Left lung (tissue), 10 donors: ENCODE data around the gene ABCC1. TPM values are rescaled to one million over a fixed set of nuclear protein-coding genes. Genes with fewer than 3 reads are reported as not detected.

Source experiments
- ATAC-seq: fragments of 200-7000 bp; cut with Tn5 transposase; one replicate; pipeline ENCODE4 v1.9.1; 2020; ENCODE audit warnings: moderate library complexity
- DNase-seq, 4 donors: peaks; one replicate each; pipeline ENCODE4 v3.0.0-alpha.2; 2013 to 2020
- H3K27ac ChIP-seq, 2 donors: fragments of 200-600 bp; sonication (generic) in 1 of 2; one replicate each; pipeline versions ENCODE4 v1.5.0 to v1.8.0; 2020 to 2021
- H3K27me3 ChIP-seq, 2 donors: fragments of 200-600 bp; sonication (generic) in 1 of 2; one replicate each; pipeline versions ENCODE4 v1.5.0 to v1.8.0; 2020 to 2021
- H3K36me3 ChIP-seq, 2 donors: fragments of 200-600 bp; sonication (generic) in 1 of 2; one replicate each; pipeline versions ENCODE4 v1.5.0 to v1.8.0; 2020 to 2021
- H3K4me1 ChIP-seq, 2 donors: fragments of 200-600 bp; one replicate each; pipeline ENCODE4 v1.8.0; 2021
- H3K4me3 ChIP-seq, 2 donors: fragments of 200-600 bp; sonication (generic) in 1 of 2; one replicate each; pipeline versions ENCODE4 v1.5.0 to v1.8.0; 2020 to 2021; ENCODE audit warnings: mild to moderate bottlenecking in 1 of 2
- H3K9me3 ChIP-seq, 2 donors: fragments of 200-600 bp; sonication (generic) in 1 of 2; one replicate each; pipeline versions ENCODE4 v1.5.0 to v1.8.0; 2020 to 2021
- CTCF ChIP-seq, 2 donors: fragments of 200-600 bp; sonication (generic) in 1 of 2; IDR thresholded peaks; one replicate each; pipeline versions ENCODE4 v1.5.0 to v1.8.0; 2021; ENCODE audit warnings: antibody characterized with exemption in 2 of 2
- intact Hi-C, 2 donors: fragments of 100-400 bp; cut with DNase I; formaldehyde crosslinking; loops; one replicate each; pipeline versions ENCODE4 v1.11.2 to v1.14.2; 2022
- polyA plus RNA-seq, 6 donors: library from polyadenylated mRNA; unstranded; fragments of 120-200 nt; gene quantifications; one replicate each; pipeline ENCODE4 v1.2.1, GENCODE V29; 2013; ENCODE audit not compliant: insufficient read length in 6 of 6
- total RNA-seq, 2 donors: library from RNA; stranded (reverse); fragmentation: NEBNext Ultra II Directional; extraction: Animal tissue kit (Norgen Biotek cat#: 25700); gene quantifications; one replicate each; pipeline ENCODE4 v1.2.1, GENCODE V29; 2021
- donor health status: DM: no; HTN: yes; CAD: no.
- donor health status: DM: no; HTN: no; CAD: no.

The ABCC1 gene
- total and polyA plus RNA-seq, 8 donors, result 29.3 to 44.6 (median 31.7) TPM

GRCh38 chr16:15906439-15906838 is 43.0 kb upstream of the ABCC1 start:
- H3K27ac ChIP-seq, result no peak overlapping the region
- no peak overlapping the region for H3K4me3 ChIP-seq
- no peak for ATAC-seq
- intact Hi-C loops, result no loop called here
- no peaks in the 10 kb centered on the region for H3K27me3 ChIP-seq
- H3K4me1 ChIP-seq, result no peaks in the 10 kb centered on the region
- H3K36me3 ChIP-seq, result no peaks in the 10 kb centered on the region
- TF ChIP-seq CTCF (IDR thresholded peaks at IDR 0.05), result no peak
- DNase-seq, result peak in 2 of 4 donors; percentile 7 to 10
- peaks cover 0 to 7% of the 10 kb centered on the region in 2 donors for H3K9me3 ChIP-seq

- H3K9me3 ChIP-seq, result peaks cover 0 to 7% of the 10 kb centered on the region in 2 donors
- no peaks in the 10 kb centered on the region for H3K4me1 ChIP-seq
- peak in 1 of 4 donors; percentile 10 for DNase-seq
- H3K4me3 ChIP-seq, result no peak overlapping the region
- H3K27me3 ChIP-seq, result no peaks in the 10 kb centered on the region
- ATAC-seq, result peak; percentile 33
- H3K27ac ChIP-seq, result no peak overlapping the region
- no peak for TF ChIP-seq CTCF (IDR thresholded peaks at IDR 0.05)
- no peaks in the 10 kb centered on the region for H3K36me3 ChIP-seq
- intact Hi-C loops, result no loop called here
These were observed 41.4 kb upstream of the ABCC1 start for GRCh38 chr16:15907863-15908478.

DNA sequence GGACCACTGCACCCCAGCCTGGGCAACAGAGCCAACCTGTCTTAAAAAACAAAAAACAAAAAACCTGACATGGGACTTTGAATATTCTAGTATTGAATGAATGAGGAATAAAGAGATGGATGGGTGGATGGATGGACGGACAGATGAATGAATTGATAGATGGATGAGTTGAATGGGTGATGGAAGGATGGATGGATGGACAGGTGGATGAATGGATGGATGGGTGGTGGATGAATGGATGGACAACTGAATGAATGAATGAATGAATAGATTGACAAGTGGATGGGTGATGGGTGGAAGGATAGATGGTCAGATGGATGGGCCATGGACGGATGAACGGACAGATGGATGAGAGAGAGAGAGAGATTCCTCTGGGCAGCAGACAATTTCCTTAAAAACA is 38.2 kb upstream of the ABCC1 start:
- intact Hi-C loops, result no loop called here
- H3K4me3 ChIP-seq, result no peak overlapping the region
- no peaks in the 10 kb centered on the region for H3K4me1 ChIP-seq
- no peak for ATAC-seq
- no peak for TF ChIP-seq CTCF (IDR thresholded peaks at IDR 0.05)
- peaks cover 0 to 7% of the 10 kb centered on the region in 2 donors for H3K9me3 ChIP-seq
- no peak overlapping the region for H3K27ac ChIP-seq
- H3K27me3 ChIP-seq, result no peaks in the 10 kb centered on the region
- H3K36me3 ChIP-seq, result no peaks in the 10 kb centered on the region
- DNase-seq, result no peak

GRCh38 chr16:15913046-15913698 is 36.2 kb upstream of the ABCC1 start:
- H3K4me1 ChIP-seq, result no peaks in the 10 kb centered on the region
- H3K27ac ChIP-seq, result no peak overlapping the region
- ATAC-seq (no peak), DNase-seq (peak in 1 of 4 donors; percentile 1)
- intact Hi-C loops, result no loop called here
- H3K4me3 ChIP-seq, result no peak overlapping the region
- H3K36me3 ChIP-seq, result no peaks in the 10 kb centered on the region
- no peaks in the 10 kb centered on the region for H3K9me3 ChIP-seq
- TF ChIP-seq CTCF (IDR thresholded peaks at IDR 0.05), result no peak
- no peaks in the 10 kb centered on the region for H3K27me3 ChIP-seq

GRCh38 chr16:15915555-15916081 is 33.8 kb upstream of the ABCC1 start:
- no peaks in the 10 kb centered on the region for H3K9me3 ChIP-seq
- H3K4me1 ChIP-seq, result no peaks in the 10 kb centered on the region
- intact Hi-C loops, result no loop called here
- H3K27ac ChIP-seq, result no peak overlapping the region
- H3K36me3 ChIP-seq, result no peaks in the 10 kb centered on the region
- ATAC-seq (no peak), DNase-seq (no peak)
- no peak overlapping the region for H3K4me3 ChIP-seq
- no peaks in the 10 kb centered on the region for H3K27me3 ChIP-seq
- TF ChIP-seq CTCF (IDR thresholded peaks at IDR 0.05), result no peak
